CD4-positive, alpha-beta T cell (primary cell): ENCODE data around the gene TSR1. TPM values are rescaled to one million over a fixed set of nuclear protein-coding genes. Genes with fewer than 3 reads are reported as not detected.

Source experiments
- ATAC-seq: fragments of 200-7000 bp; cut with Tn5 transposase; one replicate; pipeline ENCODE4 v1.10.0; 2022; ENCODE audit warnings: mild to moderate bottlenecking; ENCODE audit not compliant: poor library complexity
- CTCF ChIA-PET: fragments of 350-600 bp; sonication (Branson Sonifier 250); formaldehyde crosslinking; loops from one replicate; lab custom pipeline; 2021; ENCODE audit warnings: antibody characterized with exemption, inconsistent platforms; lab: Charles Lee
- POLR2A ChIA-PET: fragments of 350-600 bp; sonication (Branson Sonifier 250); formaldehyde crosslinking; loops from one replicate; lab custom pipeline; 2021; ENCODE audit warnings: antibody characterized with exemption, inconsistent platforms; lab: Charles Lee
- DNase-seq, 14 experiments: peaks; one replicate each; pipeline ENCODE4 v3.0.0-alpha.2; 2013 to 2020; ENCODE audit warnings: mixed read lengths in 2 of 14
- H3K27ac ChIP-seq, 2 donors: one replicate each; pipeline versions ENCODE4 v1.5.1 to v1.7.0; 2013; ENCODE audit warnings: low read length in 2 of 2, low read depth in 1 of 2, mild to moderate bottlenecking in 1 of 2
- H3K27me3 ChIP-seq, 2 experiments: 1 replicate in 1 of 2; 2 replicates in 1 of 2; pipeline versions ENCODE4 v1.6.1 to v1.7.0; 2013; ENCODE audit warnings: low read length in 2 of 2, control low read depth in 1 of 2, mild to moderate bottlenecking in 1 of 2, moderate library complexity in 1 of 2; ENCODE audit not compliant: insufficient read depth in 2 of 2, control insufficient read depth in 1 of 2
- H3K36me3 ChIP-seq: one replicate; pipeline ENCODE4 v1.6.1; 2013; ENCODE audit warnings: low read length, control low read depth; ENCODE audit not compliant: insufficient read depth
- H3K4me1 ChIP-seq: one replicate; pipeline ENCODE4 v1.6.1; 2013; ENCODE audit warnings: low read length, control low read depth; ENCODE audit not compliant: insufficient read depth
- H3K4me3 ChIP-seq: one replicate; pipeline ENCODE4 v1.5.1; 2013; ENCODE audit warnings: mild to moderate bottlenecking, low read length, moderate library complexity
- H3K9me3 ChIP-seq, 2 experiments: 1 replicate in 1 of 2; 2 replicates in 1 of 2; pipeline versions ENCODE4 v1.6.1 to v1.7.0; 2013; ENCODE audit warnings: low read length in 2 of 2, mild to moderate bottlenecking in 2 of 2, control low read depth in 1 of 2, moderate library complexity in 1 of 2; ENCODE audit not compliant: control insufficient read depth in 1 of 2, insufficient read depth in 1 of 2
- H3K27ac Mint-ChIP-seq: one replicate; pipeline ENCODE4 v1.8.0; 2020; ENCODE audit warnings: mixed read lengths
- H3K27me3 Mint-ChIP-seq: one replicate; pipeline ENCODE4 v1.8.0; 2021; ENCODE audit warnings: mixed read lengths
- H3K36me3 Mint-ChIP-seq: one replicate; pipeline ENCODE4 v1.8.0; 2021; ENCODE audit warnings: low read depth, mixed read lengths
- H3K4me1 Mint-ChIP-seq: one replicate; pipeline ENCODE4 v1.8.0; 2021; ENCODE audit warnings: low read depth, mixed read lengths
- H3K4me3 Mint-ChIP-seq: one replicate; pipeline ENCODE4 v1.8.0; 2020; ENCODE audit warnings: mild to moderate bottlenecking, mixed read lengths
- H3K9me3 Mint-ChIP-seq: one replicate; pipeline ENCODE4 v1.8.0; 2020; ENCODE audit warnings: mixed read lengths
- CTCF ChIP-seq: fragments of 200-600 bp; IDR thresholded peaks from one replicate; pipeline ENCODE4 v1.8.0; 2022; ENCODE audit warnings: antibody characterized with exemption, mild to moderate bottlenecking
- intact Hi-C, 2 experiments: fragments of 100-400 bp; cut with DNase I in 1 of 2; cut with micrococcal nuclease in 1 of 2; formaldehyde crosslinking; loops; one replicate each; pipeline versions ENCODE4 v1.15.1 to v1.9.0; 2023 to 2025; cut with DNase I, micrococcal nuclease
- total RNA-seq, 174 experiments: library from RNA in 2 of 174; stranded (reverse) in 2 of 174; gene quantifications; one replicate each; pipeline ENCODE4 v1.2.3 and lab custom pipeline; 2021 to 2026

Gene TSR1
- total RNA-seq, 2 experiments from 2014 or later: 29.6 to 31.9 TPM

- H3K4me1 Mint-ChIP-seq: peaks cover 15% of the 10 kb centered on the region
- intact Hi-C loops: no loop called here
- H3K27me3 Mint-ChIP-seq: no peaks in the 10 kb centered on the region
- Histone ChIP-seq H3K4me1 (peaks cover 16% of the 10 kb centered on the region), H3K27me3 (no peaks in the 10 kb centered on the region), H3K36me3 (peaks cover 79% of the 10 kb centered on the region), H3K27ac (no peak overlapping the region), H3K9me3 (no peaks in the 10 kb centered on the region), H3K4me3 (no peak overlapping the region)
- DNase-seq (no peak), ATAC-seq (no peak)
- H3K27ac Mint-ChIP-seq: no peak overlapping the region
- CTCF ChIA-PET: no interaction called here
- TF ChIP-seq CTCF: no peak
- H3K9me3 Mint-ChIP-seq: no peaks in the 10 kb centered on the region
- H3K36me3 Mint-ChIP-seq: peaks cover 13% of the 10 kb centered on the region
- POLR2A ChIA-PET: interaction anchor here (1.0 to 1.3 kb wide), 2 partner anchors 22 to 70 kb away, joined by 4 to 5 read pairs; no protein-coding TSS in a partner anchor
- no peak overlapping the region for H3K4me3 Mint-ChIP-seq
Measured at GRCh38 chr17:2331303-2331702, 5.0 kb downstream of the TSR1 start.

- POLR2A ChIA-PET: interaction anchor here (0.6 kb wide), 1 partner anchor 215 kb away, joined by 3 read pairs; no protein-coding TSS in a partner anchor
- intact Hi-C loops: no loop called here
- no peak for TF ChIP-seq CTCF
Measured at GRCh38 chr17:2323629-2324314, 12.5 kb downstream of the TSR1 start.

GRCh38 chr17:2321399-2321798 is 14.9 kb downstream of the TSR1 start:
- no peaks in the 10 kb centered on the region for H3K4me1 ChIP-seq
- no peak for DNase-seq
- no peak for TF ChIP-seq CTCF
- Mint-ChIP-seq H3K27me3 (no peaks in the 10 kb centered on the region), H3K4me1 (no peaks in the 10 kb centered on the region), H3K4me3 (no peak overlapping the region), H3K36me3 (peaks cover 57% of the 10 kb centered on the region), H3K27ac (no peak overlapping the region), H3K9me3 (no peaks in the 10 kb centered on the region)
- H3K27me3 ChIP-seq: no peaks in the 10 kb centered on the region
- peaks cover 40% of the 10 kb centered on the region for H3K36me3 ChIP-seq
- CTCF ChIA-PET: no interaction called here
- ATAC-seq: no peak
- no peak overlapping the region for H3K27ac ChIP-seq
- intact Hi-C loops: no loop called here
- no peak overlapping the region for H3K4me3 ChIP-seq
- POLR2A ChIA-PET: interaction anchor here (1.0 kb wide), 1 partner anchor 15 kb away, joined by 4 read pairs; the partner anchor contains the start of gene TSR1
- H3K9me3 ChIP-seq: no peaks in the 10 kb centered on the region

More at GRCh38 chr17:2323629-2324314, 12.5 kb downstream of the TSR1 start:
- Histone ChIP-seq H3K4me1 (no peaks in the 10 kb centered on the region), H3K27me3 (no peaks in the 10 kb centered on the region), H3K9me3 (no peaks in the 10 kb centered on the region), H3K4me3 (no peak overlapping the region), H3K27ac (no peak overlapping the region), H3K36me3 (peaks cover 57% of the 10 kb centered on the region)
- H3K27ac Mint-ChIP-seq: no peak overlapping the region
- no peak for ATAC-seq
- H3K36me3 Mint-ChIP-seq: peaks cover 67% of the 10 kb centered on the region
- H3K4me1 Mint-ChIP-seq: no peaks in the 10 kb centered on the region
- no peaks in the 10 kb centered on the region for H3K9me3 Mint-ChIP-seq
- CTCF ChIA-PET: no interaction called here
- H3K27me3 Mint-ChIP-seq: no peaks in the 10 kb centered on the region
- no peak overlapping the region for H3K4me3 Mint-ChIP-seq
- no peak for DNase-seq
